NCI-H1694 (cell line): ENCODE data around the gene SLC13A3.

Source experiments
- DNase-seq: peaks from one replicate; lab custom pipeline; 2025; lab: John Stamatoyannopoulos, UW

SLC13A3 gene

DNA sequence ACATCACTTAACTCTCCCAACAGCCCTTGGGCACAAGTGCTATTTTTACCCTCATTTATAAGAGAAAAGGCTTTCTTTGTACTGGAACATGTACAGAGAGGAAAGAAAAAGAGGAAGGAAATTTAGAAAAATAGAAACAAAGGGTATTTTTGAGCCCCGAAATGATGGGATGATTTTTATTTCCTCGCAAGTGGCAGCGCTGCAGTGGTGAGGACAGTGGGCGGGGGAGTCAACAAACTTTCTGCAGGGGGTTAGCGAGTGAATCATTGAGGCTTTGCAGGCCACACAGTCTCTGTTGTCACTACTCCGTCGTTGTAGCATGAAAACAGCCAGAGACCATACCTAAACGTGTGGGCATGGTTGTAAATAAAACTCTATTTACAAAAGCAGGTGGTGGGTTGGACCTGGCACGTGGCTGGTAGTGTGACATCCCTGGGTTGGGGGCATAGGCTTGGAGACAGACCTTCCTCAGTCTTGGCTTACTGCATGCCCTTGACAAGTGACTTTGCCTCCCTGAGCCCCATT is 75.3 kb downstream of the SLC13A3 start:
- DNase-seq: no peak

GRCh38 chr20:46575394-46575793 is 75.9 kb downstream of the SLC13A3 start:
- DNase-seq: no peak

DNA sequence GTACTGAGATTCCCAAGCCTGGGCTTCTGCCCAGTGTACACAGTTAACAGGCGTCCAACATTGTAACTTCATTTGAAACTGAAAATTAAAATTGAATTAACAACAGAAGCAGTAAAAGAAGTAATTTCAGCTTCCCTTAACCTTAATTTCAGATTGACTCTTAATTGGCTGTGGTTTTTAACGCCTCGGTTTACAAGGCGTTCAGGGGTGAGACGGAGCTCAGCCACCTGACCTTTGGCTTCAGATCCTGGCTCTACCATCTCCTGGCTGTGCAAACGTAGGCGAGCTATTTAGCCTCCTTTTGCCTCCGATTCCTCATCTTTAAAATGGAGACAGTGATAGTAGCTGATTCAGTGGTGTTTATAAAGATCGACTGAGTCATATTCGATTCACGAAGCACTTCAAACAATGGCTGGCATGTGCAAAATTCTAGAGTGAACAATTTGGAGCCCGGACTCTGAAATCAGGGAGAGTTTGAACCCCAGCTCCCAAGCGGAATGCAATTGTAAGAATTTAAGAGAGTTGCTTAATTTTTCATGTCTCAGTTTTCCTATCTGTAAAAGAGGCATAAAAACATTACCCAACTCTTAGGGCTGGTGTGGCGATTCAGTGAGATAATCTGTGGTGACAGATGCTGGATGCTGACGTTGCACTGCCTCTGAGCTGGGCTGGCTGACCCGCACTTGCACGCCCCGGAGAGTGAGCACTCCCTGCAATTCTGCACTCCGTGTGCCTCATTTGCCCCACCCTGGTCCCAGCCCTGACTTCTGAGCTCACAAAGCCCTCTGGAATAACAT is 77.3 kb downstream of the SLC13A3 start:
- no peak for DNase-seq

- no peak for DNase-seq
These were observed 78.0 kb downstream of the SLC13A3 start for GRCh38 chr20:46573234-46573633.

GRCh38 chr20:46572790-46573189 is 78.5 kb downstream of the SLC13A3 start:
- DNase-seq: no peak

DNA sequence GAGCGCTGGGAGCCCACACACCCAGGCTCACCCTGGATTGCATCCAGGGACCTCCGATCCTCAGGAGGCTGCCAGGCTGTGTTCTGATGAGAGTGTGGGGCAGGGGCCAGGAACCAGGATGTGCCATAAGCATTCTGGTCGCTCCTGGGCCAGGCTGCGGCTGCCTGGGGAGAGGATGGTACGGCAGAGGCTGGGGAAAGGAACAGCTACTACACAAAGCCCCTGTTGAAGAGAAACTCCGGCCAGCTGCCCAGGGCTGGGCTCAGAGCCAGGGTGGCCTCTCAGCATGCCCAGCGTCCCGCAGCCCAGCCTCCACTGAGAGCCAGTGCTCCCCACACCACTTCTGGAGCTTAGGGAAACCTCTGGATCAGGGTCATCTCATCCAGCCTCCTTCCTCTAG is 79.1 kb downstream of the SLC13A3 start:
- no peak for DNase-seq

DNA sequence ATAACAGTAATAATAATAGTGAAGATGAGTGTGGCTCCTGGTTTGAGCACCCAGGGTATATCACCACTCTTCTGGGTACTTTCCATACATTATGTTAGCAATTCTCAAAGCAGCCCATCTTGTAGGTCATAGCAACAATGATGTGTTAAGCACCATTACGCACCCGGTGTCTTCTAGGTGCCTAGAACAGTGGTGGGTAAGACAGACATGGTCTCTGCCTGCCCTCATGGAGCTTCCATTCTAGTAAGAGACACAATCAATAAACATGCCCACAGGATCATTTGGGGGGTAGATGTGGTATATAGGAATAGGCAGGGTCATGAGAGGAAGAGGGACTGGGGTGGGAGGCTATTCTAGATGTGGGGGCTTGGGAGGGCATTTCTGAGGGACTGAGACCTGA is 79.8 kb downstream of the SLC13A3 start:
- no peak for DNase-seq

DNA sequence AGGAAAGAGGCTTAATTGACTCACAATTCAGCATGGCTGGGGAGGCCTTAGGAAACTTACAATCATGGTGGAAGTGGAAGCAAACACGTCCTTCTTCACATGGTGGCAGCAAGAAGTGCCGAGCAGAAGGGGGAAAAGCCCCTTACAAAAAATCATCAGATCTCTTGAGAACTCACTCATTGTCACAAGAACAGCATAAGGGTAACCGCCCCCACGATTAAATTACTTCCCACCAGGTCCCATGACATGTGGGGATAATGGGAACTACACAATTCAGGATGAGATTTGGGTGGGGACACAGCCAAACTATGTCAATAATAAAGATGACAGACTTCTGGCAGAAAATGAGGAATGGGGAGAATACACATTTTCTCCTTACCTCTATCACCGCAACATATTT is 80.3 kb downstream of the SLC13A3 start:
- no peak for DNase-seq

- DNase-seq: no peak
These were observed 81.3 kb downstream of the SLC13A3 start for GRCh38 chr20:46569961-46570360.

GRCh38 chr20:46568570-46569129 is 82.6 kb downstream of the SLC13A3 start:
- DNase-seq: peak; percentile 61

DNA sequence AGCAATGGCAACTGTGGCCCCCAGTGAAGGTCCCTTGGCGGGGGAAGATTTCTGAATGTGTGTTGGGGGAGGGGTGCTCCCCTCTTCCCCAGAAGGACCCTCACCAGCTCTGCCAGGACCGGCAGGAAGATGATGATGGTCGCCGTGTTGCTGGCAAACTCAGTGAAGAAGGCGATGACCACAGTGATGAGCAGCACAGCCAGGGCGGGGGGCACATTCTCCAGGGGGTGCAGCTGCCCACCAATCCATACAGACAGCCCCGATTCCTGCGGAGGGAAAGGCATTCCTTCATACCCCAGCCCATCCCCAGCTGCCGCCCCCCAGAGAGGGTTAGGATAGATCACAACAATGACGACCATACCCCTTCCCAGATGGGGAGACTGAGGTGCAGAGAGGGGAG is 85.1 kb downstream of the SLC13A3 start:
- no peak for DNase-seq

DNA sequence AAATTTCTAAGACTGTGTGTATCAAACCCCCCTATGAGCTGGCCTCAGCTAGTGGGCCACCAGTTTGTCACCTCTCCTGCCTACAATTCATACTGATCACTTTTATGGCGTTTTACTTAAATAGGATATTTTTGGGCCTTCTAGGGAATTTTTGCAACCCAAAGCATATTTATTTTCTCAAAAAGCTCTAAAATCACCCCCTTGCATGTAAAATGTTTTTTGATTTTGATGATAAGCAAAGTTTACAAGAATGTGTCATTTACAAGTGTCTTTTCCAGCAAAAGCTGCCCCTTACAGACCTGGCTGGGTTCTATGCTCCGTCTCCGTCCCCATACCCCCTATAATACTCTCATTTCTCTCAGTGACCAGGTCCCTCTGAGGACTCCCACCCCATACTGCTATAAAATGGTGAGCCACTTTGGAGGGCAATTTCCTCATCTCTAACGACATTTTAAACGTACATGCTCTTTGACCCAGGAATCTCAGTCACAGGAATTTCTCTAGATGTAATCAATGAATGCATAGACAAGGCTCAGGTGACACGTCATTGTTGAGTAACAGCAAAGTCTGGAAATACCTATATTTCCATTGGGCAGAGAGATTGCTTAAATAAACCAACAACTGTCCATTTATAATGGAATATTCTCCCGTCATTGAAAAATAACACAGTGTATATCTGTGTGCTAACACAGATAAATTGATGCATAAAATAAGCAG is 86.9 kb downstream of the SLC13A3 start:
- no peak for DNase-seq

DNA sequence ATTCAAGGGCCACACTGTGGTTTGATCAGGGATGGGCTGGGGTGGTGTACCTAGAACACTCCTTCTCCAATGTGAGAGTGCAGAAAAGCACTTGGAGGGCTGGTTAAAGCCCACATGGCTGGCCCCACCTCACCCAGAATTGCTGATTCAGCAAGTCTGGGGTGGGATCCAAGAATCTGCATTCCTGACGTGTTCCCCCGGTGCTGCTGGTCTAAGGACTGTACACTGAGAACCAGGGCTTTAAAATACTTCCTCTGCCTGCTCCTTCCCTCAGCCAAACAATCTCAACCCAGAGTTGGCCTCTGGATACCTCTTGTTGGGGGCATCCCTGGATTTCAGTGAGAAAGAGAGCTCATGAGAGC is 87.4 kb downstream of the SLC13A3 start:
- no peak for DNase-seq

DNA sequence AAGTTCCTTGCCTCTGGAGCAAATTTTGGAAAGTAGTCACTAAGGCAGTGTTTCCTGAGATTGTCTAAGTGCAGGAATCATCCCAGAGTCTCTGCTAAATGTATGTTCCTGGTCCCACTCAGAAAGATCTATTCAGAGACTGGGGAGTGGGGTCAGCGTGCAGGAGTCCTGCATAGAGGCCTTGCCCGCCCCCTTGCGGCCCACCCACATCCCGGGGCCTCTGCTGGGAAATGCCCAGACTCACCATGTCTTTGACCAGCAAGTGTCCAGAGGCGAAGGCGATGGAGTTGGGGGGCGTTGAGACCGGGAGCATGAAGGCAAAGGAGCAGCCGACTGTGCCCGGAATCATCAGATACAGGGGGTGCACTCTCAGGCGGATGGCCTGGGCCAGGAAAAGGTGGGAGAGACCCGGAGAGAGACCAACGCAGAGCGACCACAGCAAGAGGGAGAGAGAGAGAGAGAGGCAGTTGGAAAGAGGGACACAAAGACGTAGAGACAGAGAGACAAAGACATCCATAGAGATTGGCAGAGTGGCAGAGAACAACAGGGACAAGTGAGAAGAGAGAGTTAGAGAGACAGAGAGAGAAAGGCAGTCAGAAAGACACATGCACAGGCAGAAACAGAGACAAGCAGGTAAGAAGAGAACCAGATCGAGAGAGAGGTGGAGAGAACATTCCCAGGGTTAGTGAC is 87.9 kb downstream of the SLC13A3 start:
- DNase-seq: no peak

- DNase-seq: peak; percentile 55
These were observed 88.7 kb downstream of the SLC13A3 start for GRCh38 chr20:46562373-46563169.

DNA sequence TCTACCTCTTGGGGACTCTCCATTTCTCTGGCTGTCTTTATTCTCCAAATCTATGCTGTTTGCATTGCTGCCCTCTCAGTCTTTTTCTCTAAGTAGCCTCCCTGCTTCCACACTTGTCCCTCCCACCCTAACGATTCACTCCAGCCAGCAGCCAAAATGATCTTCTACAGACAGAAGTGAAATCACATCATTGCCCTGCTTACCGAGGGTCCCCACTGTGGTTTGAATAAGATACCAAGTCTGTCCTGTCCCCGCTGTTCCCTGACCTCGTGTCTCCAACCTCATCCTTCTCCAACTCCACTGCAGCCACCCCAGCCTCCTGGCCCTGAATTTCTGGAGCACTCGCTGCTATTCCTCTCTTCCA is 89.3 kb downstream of the SLC13A3 start:
- DNase-seq: no peak

DNA sequence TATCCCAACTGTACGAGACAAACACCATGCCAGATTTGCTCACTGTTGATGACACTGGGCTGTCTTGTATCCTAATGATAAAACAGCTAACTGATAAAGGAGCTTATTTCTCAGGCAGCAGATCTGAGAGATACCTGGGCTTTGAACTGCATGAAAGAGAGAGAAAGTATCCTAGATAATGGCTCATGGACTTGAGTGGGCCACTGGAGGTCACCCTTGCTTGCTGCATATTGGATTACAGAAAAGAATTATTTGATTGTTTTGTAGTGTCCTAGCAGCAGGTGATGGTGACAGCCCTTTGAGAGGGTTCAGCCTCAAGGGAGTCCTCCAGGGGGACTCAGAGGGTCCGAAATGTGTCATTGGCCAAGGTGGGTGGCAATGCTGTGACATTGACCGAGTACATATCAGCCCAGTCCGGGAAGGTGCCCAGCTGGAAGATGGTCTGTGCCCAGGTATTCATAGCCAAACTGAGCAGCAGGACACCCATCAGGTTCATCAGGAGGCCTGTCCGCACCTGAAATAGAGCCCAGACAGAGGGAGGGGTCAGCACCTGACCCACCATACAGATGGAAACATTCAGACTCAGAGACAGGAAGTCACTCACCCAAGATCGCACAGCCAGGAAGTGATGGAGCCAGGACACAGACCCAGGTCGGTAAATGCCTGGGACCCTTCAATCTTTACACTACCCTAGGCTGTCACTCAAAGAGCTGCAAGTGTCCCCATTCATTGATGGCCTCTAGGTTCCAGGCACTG is 91.4 kb downstream of the SLC13A3 start:
- no peak for DNase-seq

- DNase-seq: no peak
These were observed 92.3 kb downstream of the SLC13A3 start for GRCh38 chr20:46559001-46559400.

DNA sequence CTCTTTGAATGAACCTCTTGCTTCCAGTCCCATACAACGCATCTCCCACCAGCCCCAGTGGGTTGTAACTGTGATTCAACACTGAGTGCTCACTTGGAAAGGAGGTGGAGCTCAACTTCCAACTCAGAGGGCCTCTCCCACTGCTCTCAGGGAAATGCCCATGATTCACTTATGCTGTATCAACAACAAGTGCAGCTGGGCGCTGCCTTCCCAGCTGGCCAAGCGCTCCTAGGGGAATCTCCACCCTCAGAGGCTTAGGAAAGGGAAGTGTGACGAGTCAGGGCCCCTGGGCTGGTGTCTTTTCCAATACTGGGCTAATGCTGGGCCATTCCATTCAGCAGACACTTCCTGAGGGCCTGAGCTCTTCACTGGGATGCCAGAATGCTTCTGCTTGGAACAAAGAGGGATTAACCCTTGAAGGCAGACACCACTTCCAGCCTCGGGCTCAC is 92.7 kb downstream of the SLC13A3 start:
- DNase-seq: no peak

DNA sequence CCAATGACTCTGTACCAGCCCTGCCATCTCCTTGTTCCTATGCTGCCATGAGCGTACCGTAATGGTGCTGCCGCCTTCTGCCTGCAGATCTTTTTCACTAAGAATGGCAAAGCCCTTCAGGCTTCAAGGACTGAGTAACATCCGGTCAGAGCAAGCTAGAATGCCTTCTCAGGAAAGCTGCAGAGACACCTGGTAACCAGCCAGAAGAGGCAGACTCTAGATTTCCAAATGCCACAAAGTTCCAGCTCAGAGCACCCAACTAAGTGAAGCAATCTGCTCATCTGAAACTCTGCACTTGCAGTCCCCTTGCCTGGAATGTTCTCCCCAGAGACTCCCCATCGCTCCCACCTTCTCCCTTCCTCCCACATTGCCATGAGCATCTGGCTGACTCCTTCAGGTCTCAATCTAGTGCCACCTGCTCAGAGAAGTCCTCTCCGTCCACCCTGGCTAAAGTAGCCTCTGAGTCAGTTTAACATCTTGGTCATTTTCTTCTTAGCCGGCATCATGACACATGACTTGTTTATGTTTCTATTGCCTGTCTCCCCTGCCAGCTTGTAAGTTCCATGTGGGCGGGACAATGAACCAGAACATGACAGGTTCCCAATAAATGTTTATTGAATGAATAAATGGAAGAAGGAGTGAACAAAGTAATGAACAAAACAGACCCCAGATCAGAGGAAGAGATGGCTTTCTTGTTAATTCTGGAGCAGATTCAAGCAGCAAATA is 93.9 kb downstream of the SLC13A3 start:
- DNase-seq: no peak
